Ascending aorta (tissue), 2 donors: ENCODE measurements around the gene ASCC1. TPM values are rescaled to one million over a fixed set of nuclear protein-coding genes. Genes with fewer than 3 reads are reported as not detected.
"Not testable (repeated sequence)": the region's sequence is repeated elsewhere in the genome, so short reads cannot be mapped to it uniquely, and the experiment has no call there.

Source experiments
- DNase-seq, 2 donors: peaks; one replicate each; pipeline ENCODE4 v3.0.0-alpha.2; 2019; ENCODE audit warnings: low spot score in 2 of 2
- H3K27ac ChIP-seq, 2 donors: fragments of 200-600 bp; sonication (generic); one replicate each; pipeline ENCODE4 v1.5.1; 2016 to 2017; ENCODE audit warnings: mild to moderate bottlenecking in 1 of 2
- H3K27me3 ChIP-seq: fragments of 200-600 bp; sonication (generic); one replicate; pipeline ENCODE4 v1.5.1; 2017
- H3K36me3 ChIP-seq, 2 donors: fragments of 200-600 bp; sonication (generic); one replicate each; pipeline ENCODE4 v1.5.1; 2016
- H3K4me1 ChIP-seq, 2 donors: fragments of 200-600 bp; sonication (generic); one replicate each; pipeline ENCODE4 v1.5.1; 2016 to 2017; ENCODE audit warnings: mild to moderate bottlenecking in 1 of 2
- H3K4me3 ChIP-seq, 2 donors: fragments of 200-600 bp; sonication (generic); one replicate each; pipeline ENCODE4 v1.5.1; 2016 to 2017; ENCODE audit warnings: mild to moderate bottlenecking in 1 of 2
- H3K9me3 ChIP-seq, 2 donors: fragments of 200-600 bp; sonication (generic); one replicate each; pipeline ENCODE4 v1.5.1; 2016
- CTCF ChIP-seq, 3 experiments: fragments of 200-600 bp in 2 of 3; fragments of 450-650 bp in 1 of 3; sonication (generic) in 2 of 3; IDR thresholded peaks; one replicate each; pipeline ENCODE4 v1.5.1; 2016 to 2019; ENCODE audit warnings: antibody characterized with exemption in 3 of 3, mild to moderate bottlenecking in 1 of 3, moderate library complexity in 1 of 3
- intact Hi-C: fragments of 100-400 bp; cut with DNase I; formaldehyde crosslinking; loops from one replicate; pipeline ENCODE4 v1.15.1; 2023
- total RNA-seq: library from RNA; depleted of rRNA; stranded (reverse); fragments of >200 nt; gene quantifications from one replicate; pipeline ENCODE4 v1.1.0, GENCODE V29; 2016

The ASCC1 gene
- total RNA-seq, 1 donor from 2014 or later: 5.5 TPM

DNA sequence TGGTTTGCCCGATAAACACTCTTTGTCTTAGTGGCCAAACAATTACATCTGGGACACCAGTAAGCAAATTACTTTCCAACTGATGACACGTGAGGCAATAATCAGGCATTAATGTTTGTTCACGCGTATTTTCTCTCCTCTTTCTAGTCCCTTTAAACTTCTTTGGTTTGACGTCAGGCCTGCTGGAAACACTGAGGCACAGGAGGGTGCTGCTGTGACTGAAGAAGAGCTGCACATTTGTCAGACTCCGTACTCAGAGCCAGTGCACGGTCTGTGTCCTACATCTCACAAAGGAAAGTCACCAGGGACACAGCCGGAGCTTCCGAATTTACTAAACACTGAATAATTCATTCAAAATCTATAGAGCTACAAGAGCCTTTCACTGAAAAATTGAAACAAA lies 57.9 kb downstream of the ASCC1 start:
- H3K27ac ChIP-seq: no peak overlapping the region
- no peaks in the 10 kb centered on the region for H3K9me3 ChIP-seq
- H3K27me3 ChIP-seq: no peaks in the 10 kb centered on the region
- TF ChIP-seq CTCF (IDR thresholded peaks at IDR 0.05): no peak
- H3K4me3 ChIP-seq: no peak overlapping the region
- DNase-seq: no peak
- H3K4me1 ChIP-seq: no peaks in the 10 kb centered on the region
- H3K36me3 ChIP-seq: peaks cover 13 to 16% of the 10 kb centered on the region in 2 donors
- intact Hi-C loops: no loop called here

DNA sequence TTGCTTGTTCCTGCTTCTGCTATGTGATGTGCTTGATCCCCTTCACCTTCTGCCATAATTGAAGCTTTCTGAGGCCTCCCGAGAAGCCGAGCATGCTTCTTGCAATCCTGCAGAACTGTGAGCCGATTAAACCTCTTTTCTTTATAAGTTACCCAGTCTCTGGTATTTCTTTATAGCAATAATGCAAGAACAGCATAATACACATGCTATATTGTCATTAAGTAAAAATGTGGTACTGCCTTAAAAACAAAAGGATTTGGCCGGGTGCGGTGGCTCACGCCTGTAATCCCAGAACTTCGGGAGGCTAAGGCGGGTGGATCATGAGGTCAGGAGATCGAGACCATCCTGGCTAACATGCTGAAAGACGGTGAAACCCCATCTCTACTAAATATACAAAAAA lies 59.9 kb downstream of the ASCC1 start:
- intact Hi-C loops: no loop called here
- H3K4me3 ChIP-seq: no peak overlapping the region
- H3K27me3 ChIP-seq: no peaks in the 10 kb centered on the region
- H3K9me3 ChIP-seq: no peaks in the 10 kb centered on the region
- H3K27ac ChIP-seq: no peak overlapping the region
- DNase-seq: no peak
- no peak for TF ChIP-seq CTCF (IDR thresholded peaks at IDR 0.05)
- H3K4me1 ChIP-seq: no peaks in the 10 kb centered on the region
- H3K36me3 ChIP-seq: peaks cover 10 to 14% of the 10 kb centered on the region in 2 donors

DNA sequence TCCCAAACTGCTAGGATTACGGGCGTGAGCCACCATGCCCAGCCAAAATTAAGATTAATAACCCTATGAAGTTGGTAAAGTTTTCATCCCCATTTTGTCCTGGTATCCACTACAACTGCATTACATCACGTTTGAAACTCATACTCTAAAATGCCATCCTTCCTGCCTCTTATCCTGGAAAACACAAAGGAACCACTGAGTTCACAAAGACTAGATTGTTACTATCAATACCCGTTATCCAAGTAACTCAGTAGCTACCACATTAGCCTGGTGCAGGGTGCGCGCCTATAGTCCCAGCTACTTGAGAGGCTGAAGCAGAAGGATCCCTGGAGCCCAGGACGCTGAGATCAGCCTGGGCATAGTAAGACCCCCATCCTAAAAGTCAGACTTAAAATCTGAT lies 63.8 kb downstream of the ASCC1 start:
- no peaks in the 10 kb centered on the region for H3K27me3 ChIP-seq

GRCh38 chr10:72150746-72151478 lies 65.2 kb downstream of the ASCC1 start:
- intact Hi-C loops, H3K9me3 ChIP-seq: not testable (repeated sequence)

More for the DNA sequence above, 63.8 kb downstream of the ASCC1 start:
- no peak for DNase-seq
- intact Hi-C loops: no loop called here
- no peak for TF ChIP-seq CTCF (IDR thresholded peaks at IDR 0.05)
- Histone ChIP-seq H3K27ac (no peak overlapping the region), H3K4me3 (no peak overlapping the region), H3K4me1 (no peaks in the 10 kb centered on the region), H3K36me3 (no peaks in the 10 kb centered on the region), H3K9me3 (no peaks in the 10 kb centered on the region)

GRCh38 chr10:72147324-72147584 lies 68.8 kb downstream of the ASCC1 start:
- H3K4me1 ChIP-seq, DNase-seq, H3K4me3 ChIP-seq, H3K9me3 ChIP-seq, H3K27ac ChIP-seq, H3K36me3 ChIP-seq, intact Hi-C loops, H3K27me3 ChIP-seq: not testable (repeated sequence)

More at GRCh38 chr10:72150746-72151478, 65.2 kb downstream of the ASCC1 start:
- not testable (repeated sequence) for H3K27ac ChIP-seq, H3K4me1 ChIP-seq, H3K27me3 ChIP-seq, H3K36me3 ChIP-seq, DNase-seq, H3K4me3 ChIP-seq

DNA sequence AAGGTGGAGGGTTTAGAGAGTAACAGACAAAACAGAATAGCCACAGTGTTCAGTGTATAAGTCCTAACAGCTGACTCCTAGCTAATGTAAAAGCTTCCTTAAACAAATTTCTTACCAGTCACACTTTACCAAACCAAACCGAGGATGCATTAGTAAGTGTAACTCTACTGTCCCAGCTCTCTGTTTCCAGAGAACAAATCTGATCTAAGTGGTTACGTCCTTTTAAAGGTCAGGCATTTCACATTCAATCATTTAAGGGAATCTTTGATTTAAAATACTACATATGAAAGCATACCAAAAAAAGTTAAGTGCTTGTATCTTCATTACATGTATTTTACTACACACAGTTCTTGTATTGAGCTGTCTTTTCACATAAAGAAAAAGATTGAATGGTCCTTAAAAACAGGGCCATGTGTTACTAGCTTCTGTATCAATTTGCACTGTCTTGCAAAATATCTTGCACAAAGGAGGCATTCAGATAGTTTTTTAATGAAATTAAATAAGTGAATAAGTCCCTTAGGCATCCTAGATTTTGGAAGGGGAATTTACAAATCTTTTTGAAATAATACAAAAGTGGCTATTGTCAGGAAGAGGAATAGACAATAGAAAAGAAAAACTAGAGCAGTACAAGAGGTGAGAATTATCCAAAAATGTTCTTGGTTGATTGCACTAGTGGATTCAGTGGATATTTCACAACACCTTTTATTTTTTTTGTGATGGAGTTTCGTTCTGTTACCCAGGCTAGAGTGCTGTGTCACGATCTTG lies 69.3 kb downstream of the ASCC1 start:
- no peaks in the 10 kb centered on the region for H3K4me1 ChIP-seq
- no peak overlapping the region for H3K4me3 ChIP-seq
- H3K27ac ChIP-seq: no peak overlapping the region
- no peaks in the 10 kb centered on the region for H3K9me3 ChIP-seq
- TF ChIP-seq CTCF (IDR thresholded peaks at IDR 0.05): no peak
- no peak for DNase-seq
- intact Hi-C loops: no loop called here
- no peaks in the 10 kb centered on the region for H3K27me3 ChIP-seq
- no peaks in the 10 kb centered on the region for H3K36me3 ChIP-seq
